Peyer's patch (tissue), 4 donors: ENCODE results near the gene RREB1.

ENCODE experiments used
- CTCF ChIP-seq, 6 experiments: fragments of 450-650 bp in 4 of 6; fragments of 200-600 bp in 2 of 6; sonication (generic) in 1 of 6; IDR thresholded peaks; one replicate each; pipeline ENCODE4 v1.5.1; 2017 to 2019; ENCODE audit warnings: antibody characterized with exemption in 6 of 6, mild to moderate bottlenecking in 3 of 6, moderate library complexity in 1 of 6
- POLR2A ChIP-seq, 2 donors: fragments of 450-650 bp; IDR thresholded peaks; one replicate each; pipeline ENCODE4 v1.5.1; 2017; ENCODE audit warnings: antibody characterized with exemption in 2 of 2, mild to moderate bottlenecking in 2 of 2, moderate library complexity in 2 of 2

- TF ChIP-seq POLR2A (IDR thresholded peaks at IDR 0.05) (no peak), CTCF (IDR thresholded peaks at IDR 0.05) (no peak)
Observed at GRCh38 chr6:7071405-7071804, 36.4 kb upstream of the RREB1 start.
